ENCODE results near the gene FEM1B.

The FEM1B gene

DNA sequence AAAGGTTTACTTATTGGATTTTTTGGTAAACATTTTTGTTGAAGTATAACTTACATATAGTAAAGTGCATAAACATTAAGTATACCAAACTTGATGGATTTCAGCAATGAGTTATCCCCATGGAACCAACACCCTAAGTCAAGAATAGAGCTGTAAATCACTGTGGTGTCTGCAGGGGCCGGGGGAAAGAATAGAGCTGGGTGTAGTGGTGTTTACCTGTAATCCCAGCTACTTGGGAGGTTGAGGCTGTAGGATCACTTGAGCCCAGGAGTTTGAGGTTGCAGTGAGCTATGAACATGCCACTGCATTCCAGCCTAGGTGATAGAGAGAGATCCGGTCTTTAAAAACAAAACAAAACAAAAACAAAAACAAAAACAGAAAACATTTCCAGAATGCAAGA, 13.3 kb upstream of the FEM1B start:
- Histone ChIP-seq H3K27ac (ENCODE audit: extremely low read depth, low read depth, low read length) (no peak overlapping the region), H3K4me3 (ENCODE audit: low read depth, low read length) (no peak overlapping the region), H3K4me1 (ENCODE audit: control insufficient read depth, insufficient read depth, low read length) (no peaks in the 10 kb centered on the region), H3K36me3 (ENCODE audit: control insufficient read depth in 2 of 2, insufficient read depth in 1 of 2, low read length in 2 of 2) (no peaks in the 10 kb centered on the region), H3K9me3 (ENCODE audit: control insufficient read depth, insufficient read depth, low read depth, low read length) (no peaks in the 10 kb centered on the region)
- no peak for TF ChIP-seq ZNF146 (tag by site-specific recombination; IDR thresholded peaks at IDR 0.05)
- TF ChIP-seq GLIS2 (tag by site-specific recombination; IDR thresholded peaks at IDR 0.05): no peak
- TF ChIP-seq ZNF521 (tag by site-specific recombination; IDR thresholded peaks at IDR 0.05): no peak
- no peak for TF ChIP-seq OSR2 (tag by site-specific recombination; IDR thresholded peaks at IDR 0.05)
- TF ChIP-seq ZNF121 (tag by site-specific recombination; IDR thresholded peaks at IDR 0.05): no peak
- TF ChIP-seq ZNF248 (tag by site-specific recombination; IDR thresholded peaks at IDR 0.05): no peak
- no peak for TF ChIP-seq ZNF792 (tag by site-specific recombination; IDR thresholded peaks at IDR 0.05)
- TF ChIP-seq ZNF776 (tag by site-specific recombination; IDR thresholded peaks at IDR 0.05; ENCODE audit: borderline replicate concordance): no peak
- TF ChIP-seq ZNF366 (tag by site-specific recombination; conservative IDR thresholded peaks at IDR 0.05): no peak
- no peak for TF ChIP-seq ZBTB21 (tag by site-specific recombination; IDR thresholded peaks at IDR 0.05)
- no peak for TF ChIP-seq SETDB1 (IDR thresholded peaks at IDR 0.05; ENCODE audit: insufficient read length, low read length)
- ChIA-PET POLR2A (interaction anchor here (0.6 to 1.2 kb wide), 3 partner anchors 13 to 14 kb away, joined by 3 to 5 read pairs (median 3); partner anchors contain the start of gene FEM1B), CTCF (interaction anchor here (0.5 to 2.9 kb wide), 6 partner anchors 11 to 660 kb away, joined by 3 to 15 read pairs (median 6); partner anchors contain the start of gene FEM1B)

DNA sequence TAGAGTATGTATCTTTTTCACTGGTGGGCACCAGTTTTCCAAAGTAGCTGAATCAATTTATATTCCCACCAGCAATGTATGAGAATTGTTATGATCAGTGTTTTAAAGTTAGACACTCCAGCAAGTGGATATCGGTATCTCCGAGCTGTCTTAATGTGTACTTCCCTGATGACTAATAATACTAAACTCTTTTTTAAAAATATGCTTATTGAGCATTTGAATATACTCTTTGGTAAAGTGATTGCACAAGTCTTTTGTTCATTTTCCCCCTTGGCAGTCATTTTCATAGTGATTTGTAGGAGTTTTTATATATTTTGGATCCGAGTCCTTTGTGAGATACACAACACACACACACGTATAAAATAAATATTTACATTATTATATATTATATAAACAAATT, 12.5 kb upstream of the FEM1B start:
- Histone ChIP-seq H3K36me3 (ENCODE audit: control insufficient read depth in 2 of 2, insufficient read depth in 1 of 2, low read length in 2 of 2) (no peaks in the 10 kb centered on the region), H3K27ac (ENCODE audit: extremely low read depth, low read depth, low read length) (no peak overlapping the region), H3K4me1 (ENCODE audit: control insufficient read depth, insufficient read depth, low read length) (no peaks in the 10 kb centered on the region), H3K9me3 (ENCODE audit: control insufficient read depth, insufficient read depth, low read depth, low read length) (no peaks in the 10 kb centered on the region), H3K4me3 (ENCODE audit: low read depth, low read length) (no peak overlapping the region)
- ChIA-PET CTCF (interaction anchor here (0.7 to 2.9 kb wide), 4 partner anchors 12 to 1498 kb away, joined by 3 to 15 read pairs (median 6); partner anchors contain the start of gene FEM1B), POLR2A (interaction anchor here (0.6 to 1.2 kb wide), 3 partner anchors 12 to 14 kb away, joined by 3 to 5 read pairs (median 3); partner anchors contain the start of gene FEM1B)
- TF ChIP-seq, protein P1, sequence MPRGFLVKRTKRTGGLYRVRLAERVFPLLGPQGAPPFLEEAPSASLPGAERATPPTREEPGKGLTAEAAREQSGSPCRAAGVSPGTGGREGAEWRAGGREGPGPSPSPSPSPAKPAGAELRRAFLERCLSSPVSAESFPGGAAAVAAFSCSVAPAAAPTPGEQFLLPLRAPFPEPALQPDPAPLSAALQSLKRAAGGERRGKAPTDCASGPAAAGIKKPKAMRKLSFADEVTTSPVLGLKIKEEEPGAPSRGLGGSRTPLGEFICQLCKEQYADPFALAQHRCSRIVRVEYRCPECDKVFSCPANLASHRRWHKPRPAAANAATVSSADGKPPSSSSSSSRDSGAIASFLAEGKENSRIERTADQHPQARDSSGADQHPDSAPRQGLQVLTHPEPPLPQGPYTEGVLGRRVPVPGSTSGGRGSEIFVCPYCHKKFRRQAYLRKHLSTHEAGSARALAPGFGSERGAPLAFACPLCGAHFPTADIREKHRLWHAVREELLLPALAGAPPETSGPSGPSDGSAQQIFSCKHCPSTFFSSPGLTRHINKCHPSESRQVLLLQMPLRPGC (tag by site-specific recombination; IDR thresholded peaks at IDR 0.05): no peak
- TF ChIP-seq ZNF621 (tag by site-specific recombination; IDR thresholded peaks at IDR 0.05) (no peak), IKZF3 (tag by site-specific recombination; IDR thresholded peaks at IDR 0.05) (no peak), KLF9 (tag by site-specific recombination; IDR thresholded peaks at IDR 0.05; ENCODE audit: low read depth) (no peak), ZBTB1 (tag by site-specific recombination; IDR thresholded peaks at IDR 0.05) (no peak)

DNA sequence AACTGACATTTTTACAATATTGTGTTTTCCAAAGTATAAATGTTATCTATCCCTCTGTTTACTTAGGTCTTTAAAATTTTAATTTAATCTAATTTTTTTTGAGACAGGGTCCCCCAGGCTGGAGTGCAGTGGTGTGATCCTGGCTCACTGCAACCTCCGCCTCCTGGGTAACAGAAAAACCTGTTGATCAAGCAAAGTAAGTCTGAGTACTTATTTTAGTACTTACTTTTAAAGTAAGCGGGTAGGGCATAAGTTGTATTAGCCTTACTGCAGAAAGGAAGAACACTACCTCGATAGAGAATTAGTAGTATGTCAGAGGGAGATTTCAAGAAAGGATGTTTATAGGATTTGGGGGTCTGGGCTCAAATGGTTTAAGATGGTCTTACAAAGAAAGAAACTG, 11.9 kb upstream of the FEM1B start:
- TF ChIP-seq BCL11B (tag by site-specific recombination; IDR thresholded peaks at IDR 0.05; ENCODE audit: low read depth): no peak
- no peak for TF ChIP-seq HOXD13 (CRISPR knock-in tag; IDR thresholded peaks at IDR 0.05; ENCODE audit: borderline replicate concordance)
- TF ChIP-seq ZNF138 (tag by site-specific recombination; IDR thresholded peaks at IDR 0.05; ENCODE audit: borderline replicate concordance): no peak
- no peak for TF ChIP-seq ZNF146 (tag by site-specific recombination; IDR thresholded peaks at IDR 0.05)
- TF ChIP-seq IKZF3 (tag by site-specific recombination; IDR thresholded peaks at IDR 0.05): no peak
- TF ChIP-seq, protein P2, sequence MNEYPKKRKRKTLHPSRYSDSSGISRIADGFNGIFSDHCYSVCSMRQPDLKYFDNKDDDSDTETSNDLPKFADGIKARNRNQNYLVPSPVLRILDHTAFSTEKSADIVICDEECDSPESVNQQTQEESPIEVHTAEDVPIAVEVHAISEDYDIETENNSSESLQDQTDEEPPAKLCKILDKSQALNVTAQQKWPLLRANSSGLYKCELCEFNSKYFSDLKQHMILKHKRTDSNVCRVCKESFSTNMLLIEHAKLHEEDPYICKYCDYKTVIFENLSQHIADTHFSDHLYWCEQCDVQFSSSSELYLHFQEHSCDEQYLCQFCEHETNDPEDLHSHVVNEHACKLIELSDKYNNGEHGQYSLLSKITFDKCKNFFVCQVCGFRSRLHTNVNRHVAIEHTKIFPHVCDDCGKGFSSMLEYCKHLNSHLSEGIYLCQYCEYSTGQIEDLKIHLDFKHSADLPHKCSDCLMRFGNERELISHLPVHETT (tag by site-specific recombination; IDR thresholded peaks at IDR 0.05): no peak
- Histone ChIP-seq H3K27ac (ENCODE audit: extremely low read depth, low read depth, low read length) (no peak overlapping the region), H3K4me1 (ENCODE audit: control insufficient read depth, insufficient read depth, low read length) (no peaks in the 10 kb centered on the region), H3K36me3 (ENCODE audit: control insufficient read depth in 2 of 2, insufficient read depth in 1 of 2, low read length in 2 of 2) (no peaks in the 10 kb centered on the region), H3K9me3 (ENCODE audit: control insufficient read depth, insufficient read depth, low read depth, low read length) (no peaks in the 10 kb centered on the region), H3K4me3 (ENCODE audit: low read depth, low read length) (no peak overlapping the region)
- ChIA-PET CTCF (interaction anchor here (0.7 to 2.9 kb wide), 3 partner anchors 13 to 1499 kb away, joined by 3 to 15 read pairs (median 7); no protein-coding TSS in a partner anchor), POLR2A (no interaction called here)
